HL-60 (cell line): ENCODE data around the gene ZER1.

Experiments used
- DNase-seq, 2 experiments: peaks; one replicate each; pipeline ENCODE4 v3.0.0-alpha.2; 2010 to 2020; ENCODE audit warnings: low read depth in 1 of 2, low spot score in 1 of 2
- H3K27ac ChIP-seq: fragments of 250-450 bp; sonication (Bioruptor Pico); replicated peaks from 2 replicates; pipeline ENCODE4 v1.5.1; 2020; ENCODE audit warnings: mild to moderate bottlenecking, moderate library complexity
- H3K27me3 ChIP-seq: fragments of 250-450 bp; sonication (Bioruptor Pico); 2 replicates; pipeline ENCODE4 v1.5.1; 2021; ENCODE audit warnings: mild to moderate bottlenecking, moderate library complexity; ENCODE audit not compliant: insufficient read depth, poor library complexity, severe bottlenecking
- H3K4me3 ChIP-seq: replicated peaks from 2 replicates; pipeline ENCODE4 v1.5.1; 2011; ENCODE audit warnings: mild to moderate bottlenecking, control low read depth, low read length; ENCODE audit not compliant: insufficient read depth
- GABPA ChIP-seq: IDR thresholded peaks from 2 replicates; pipeline ENCODE4 v1.6.1; 2012; ENCODE audit warnings: low read depth
- POLR2AphosphoS5 ChIP-seq: IDR thresholded peaks from 2 replicates; pipeline ENCODE4 v1.6.1; 2012; ENCODE audit warnings: low read depth
- SPI1 ChIP-seq: IDR thresholded peaks from 2 replicates; pipeline ENCODE4 v1.6.1; 2012; ENCODE audit warnings: low read depth, mild to moderate bottlenecking, borderline replicate concordance
- TF ChIP-seq, protein P1 (sequence below): IDR thresholded peaks from 2 replicates; pipeline ENCODE4 v1.6.1; 2012; ENCODE audit warnings: low read depth; ENCODE audit not compliant: insufficient replicate concordance
- TF ChIP-seq, protein P2 (sequence below): IDR thresholded peaks from one replicate; pipeline ENCODE4 v1.5.1; 2011; ENCODE audit warnings: low read length, control low read depth, inconsistent platforms; ENCODE audit not compliant: insufficient read depth

Gene ZER1

DNA sequence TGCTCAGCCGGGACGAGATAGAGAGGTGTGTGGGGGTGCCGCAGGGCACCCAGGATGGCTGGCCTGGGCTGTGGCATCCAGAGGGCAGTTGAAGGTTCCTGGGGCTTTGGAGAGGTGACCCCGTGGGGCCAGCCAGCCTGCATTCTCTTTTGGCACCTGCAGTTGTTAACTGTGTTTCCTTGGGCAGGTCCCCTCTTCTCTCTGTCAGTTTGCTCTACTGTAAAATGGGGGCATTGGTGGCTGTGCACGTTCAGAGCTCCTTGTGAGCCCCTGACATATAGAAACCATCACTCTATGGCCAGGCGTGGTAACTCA, 56.3 kb downstream of the ZER1 start:
- no peak for DNase-seq
- Histone ChIP-seq H3K27me3 (no peaks in the 10 kb centered on the region), H3K4me3 (no peak overlapping the region), H3K27ac (no peak overlapping the region)
- TF ChIP-seq, protein P1, sequence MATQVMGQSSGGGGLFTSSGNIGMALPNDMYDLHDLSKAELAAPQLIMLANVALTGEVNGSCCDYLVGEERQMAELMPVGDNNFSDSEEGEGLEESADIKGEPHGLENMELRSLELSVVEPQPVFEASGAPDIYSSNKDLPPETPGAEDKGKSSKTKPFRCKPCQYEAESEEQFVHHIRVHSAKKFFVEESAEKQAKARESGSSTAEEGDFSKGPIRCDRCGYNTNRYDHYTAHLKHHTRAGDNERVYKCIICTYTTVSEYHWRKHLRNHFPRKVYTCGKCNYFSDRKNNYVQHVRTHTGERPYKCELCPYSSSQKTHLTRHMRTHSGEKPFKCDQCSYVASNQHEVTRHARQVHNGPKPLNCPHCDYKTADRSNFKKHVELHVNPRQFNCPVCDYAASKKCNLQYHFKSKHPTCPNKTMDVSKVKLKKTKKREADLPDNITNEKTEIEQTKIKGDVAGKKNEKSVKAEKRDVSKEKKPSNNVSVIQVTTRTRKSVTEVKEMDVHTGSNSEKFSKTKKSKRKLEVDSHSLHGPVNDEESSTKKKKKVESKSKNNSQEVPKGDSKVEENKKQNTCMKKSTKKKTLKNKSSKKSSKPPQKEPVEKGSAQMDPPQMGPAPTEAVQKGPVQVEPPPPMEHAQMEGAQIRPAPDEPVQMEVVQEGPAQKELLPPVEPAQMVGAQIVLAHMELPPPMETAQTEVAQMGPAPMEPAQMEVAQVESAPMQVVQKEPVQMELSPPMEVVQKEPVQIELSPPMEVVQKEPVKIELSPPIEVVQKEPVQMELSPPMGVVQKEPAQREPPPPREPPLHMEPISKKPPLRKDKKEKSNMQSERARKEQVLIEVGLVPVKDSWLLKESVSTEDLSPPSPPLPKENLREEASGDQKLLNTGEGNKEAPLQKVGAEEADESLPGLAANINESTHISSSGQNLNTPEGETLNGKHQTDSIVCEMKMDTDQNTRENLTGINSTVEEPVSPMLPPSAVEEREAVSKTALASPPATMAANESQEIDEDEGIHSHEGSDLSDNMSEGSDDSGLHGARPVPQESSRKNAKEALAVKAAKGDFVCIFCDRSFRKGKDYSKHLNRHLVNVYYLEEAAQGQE: no peak
- TF ChIP-seq POLR2AphosphoS5 (no peak), GABPA (no peak), SPI1 (no peak)
- TF ChIP-seq, protein P2, sequence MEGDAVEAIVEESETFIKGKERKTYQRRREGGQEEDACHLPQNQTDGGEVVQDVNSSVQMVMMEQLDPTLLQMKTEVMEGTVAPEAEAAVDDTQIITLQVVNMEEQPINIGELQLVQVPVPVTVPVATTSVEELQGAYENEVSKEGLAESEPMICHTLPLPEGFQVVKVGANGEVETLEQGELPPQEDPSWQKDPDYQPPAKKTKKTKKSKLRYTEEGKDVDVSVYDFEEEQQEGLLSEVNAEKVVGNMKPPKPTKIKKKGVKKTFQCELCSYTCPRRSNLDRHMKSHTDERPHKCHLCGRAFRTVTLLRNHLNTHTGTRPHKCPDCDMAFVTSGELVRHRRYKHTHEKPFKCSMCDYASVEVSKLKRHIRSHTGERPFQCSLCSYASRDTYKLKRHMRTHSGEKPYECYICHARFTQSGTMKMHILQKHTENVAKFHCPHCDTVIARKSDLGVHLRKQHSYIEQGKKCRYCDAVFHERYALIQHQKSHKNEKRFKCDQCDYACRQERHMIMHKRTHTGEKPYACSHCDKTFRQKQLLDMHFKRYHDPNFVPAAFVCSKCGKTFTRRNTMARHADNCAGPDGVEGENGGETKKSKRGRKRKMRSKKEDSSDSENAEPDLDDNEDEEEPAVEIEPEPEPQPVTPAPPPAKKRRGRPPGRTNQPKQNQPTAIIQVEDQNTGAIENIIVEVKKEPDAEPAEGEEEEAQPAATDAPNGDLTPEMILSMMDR: no peak

DNA sequence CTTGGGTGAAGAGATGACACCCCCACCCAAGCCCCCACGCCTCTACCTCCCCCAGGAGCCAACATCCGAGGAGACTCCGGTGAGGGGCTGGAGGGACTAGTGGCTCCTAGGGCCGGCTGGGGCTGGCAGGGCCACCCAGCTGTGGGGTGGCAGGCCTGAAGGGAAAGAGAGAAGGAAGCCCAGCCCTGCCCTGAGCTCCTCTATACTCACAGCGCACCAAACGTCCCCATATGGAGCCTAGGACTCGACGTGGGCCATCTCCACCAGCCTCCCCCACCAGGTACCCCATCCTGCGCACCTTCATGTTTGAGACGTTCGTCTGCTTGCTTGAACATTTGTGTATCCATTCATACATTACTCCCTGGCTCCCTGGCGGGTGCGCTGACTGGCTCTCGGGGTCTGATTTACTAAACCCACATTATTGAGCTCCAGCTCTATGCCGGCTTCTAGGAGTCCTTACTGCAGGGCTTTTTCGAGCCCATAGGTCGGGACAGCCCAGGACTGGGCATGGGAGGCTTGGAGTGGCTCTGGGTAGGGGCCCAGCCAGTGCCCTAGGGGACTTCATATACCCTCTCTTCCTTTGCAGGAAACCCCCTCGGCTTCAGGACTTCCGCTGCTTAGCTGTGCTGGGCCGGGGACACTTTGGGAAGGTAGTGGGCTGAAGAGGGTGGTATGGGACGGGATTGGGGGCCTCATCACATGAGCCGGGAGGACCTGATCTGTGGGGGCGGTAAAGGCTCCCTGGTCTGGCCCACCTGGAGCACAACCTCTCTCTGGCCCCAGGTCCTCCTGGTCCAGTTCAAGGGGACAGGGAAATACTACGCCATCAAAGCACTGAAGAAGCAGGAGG, 56.9 kb downstream of the ZER1 start:
- Histone ChIP-seq H3K4me3 (no peak overlapping the region), H3K27ac (no peak overlapping the region), H3K27me3 (no peaks in the 10 kb centered on the region)
- TF ChIP-seq SPI1 (no peak), POLR2AphosphoS5 (no peak), GABPA (no peak)
- TF ChIP-seq, protein P2: no peak
- TF ChIP-seq, protein P1: no peak
- no peak for DNase-seq

DNA sequence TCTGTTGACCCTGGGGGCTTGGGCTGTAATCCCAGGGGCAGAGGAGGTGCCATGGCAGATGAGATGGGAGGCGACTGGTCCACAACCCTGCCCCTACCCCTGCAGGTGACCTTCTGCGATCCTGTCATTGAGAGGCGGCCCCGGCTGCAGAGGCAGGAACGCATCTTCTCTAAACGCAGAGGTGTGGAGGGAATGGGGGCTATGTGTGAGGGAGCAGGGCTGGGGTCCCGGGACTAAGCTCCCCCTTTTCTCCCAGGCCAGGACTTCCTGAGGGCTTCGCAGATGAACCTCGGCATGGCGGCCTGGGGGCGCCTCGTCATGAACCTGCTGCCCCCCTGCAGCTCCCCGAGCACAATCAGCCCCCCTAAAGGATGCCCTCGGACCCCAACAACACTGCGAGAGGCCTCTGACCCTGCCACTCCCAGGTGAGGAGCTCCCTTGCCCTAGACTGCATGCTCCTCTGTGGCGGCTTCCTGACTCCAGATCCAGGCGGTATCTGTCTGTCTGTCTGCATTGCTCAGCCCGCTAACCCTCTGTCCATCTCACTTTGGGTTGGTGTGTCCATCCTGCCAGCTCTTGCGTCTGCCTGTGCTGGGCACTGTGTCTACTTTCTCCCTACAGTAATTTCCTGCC, 57.7 kb downstream of the ZER1 start:
- Histone ChIP-seq H3K27ac (no peak overlapping the region), H3K27me3 (no peaks in the 10 kb centered on the region), H3K4me3 (no peak overlapping the region)
- TF ChIP-seq, protein P1: no peak
- TF ChIP-seq GABPA (no peak), SPI1 (no peak)
- TF ChIP-seq, protein P2: no peak
- no peak for DNase-seq
